ENCODE results near the gene TMEM165. TPM values are rescaled to one million over a fixed set of nuclear protein-coding genes. Genes with fewer than 3 reads are reported as not detected.

TMEM165 gene
- total and polyA plus RNA-seq, 3 donors from 2014 or later: 39.9 to 122 (median 94.8) TPM

- DNase-seq: no peak
- no peaks in the 10 kb centered on the region for H3K9me3 ChIP-seq
- no peak overlapping the region for H3K27ac ChIP-seq
- intact Hi-C loops (cut with DNase I; ENCODE audit: low total_unique reads): no loop called here
- 55 to 65% methylated on average over 3 of the region's 3 CpGs for WGBS, 2 donors
- H3K4me3 ChIP-seq: no peak overlapping the region
- no peaks in the 10 kb centered on the region for H3K27me3 ChIP-seq
- no peaks in the 10 kb centered on the region for H3K4me1 ChIP-seq
- no peak for TF ChIP-seq POLR2A (IDR thresholded peaks at IDR 0.05)
- TF ChIP-seq CTCF (IDR thresholded peaks at IDR 0.05): no peak
- H3K36me3 ChIP-seq (ENCODE audit: low read depth, missing control alignments): no peaks in the 10 kb centered on the region
Measured at GRCh38 chr4:55407764-55408163, 12.0 kb downstream of the TMEM165 start.

GRCh38 chr4:55409468-55410171 is 13.9 kb downstream of the TMEM165 start:
- no peaks in the 10 kb centered on the region for H3K27me3 ChIP-seq
- no peaks in the 10 kb centered on the region for H3K4me1 ChIP-seq
- H3K36me3 ChIP-seq (ENCODE audit: low read depth, missing control alignments): no peaks in the 10 kb centered on the region
- 39 to 67% methylated on average over 10 of the region's 10 CpGs for WGBS, 2 donors
- no peak for DNase-seq
- no peaks in the 10 kb centered on the region for H3K9me3 ChIP-seq
- no peak overlapping the region for H3K4me3 ChIP-seq
- H3K27ac ChIP-seq: no peak overlapping the region
- intact Hi-C loops (cut with DNase I; ENCODE audit: low total_unique reads): no loop called here
- TF ChIP-seq POLR2A (IDR thresholded peaks at IDR 0.05) (no peak), CTCF (IDR thresholded peaks at IDR 0.05) (no peak)

DNA sequence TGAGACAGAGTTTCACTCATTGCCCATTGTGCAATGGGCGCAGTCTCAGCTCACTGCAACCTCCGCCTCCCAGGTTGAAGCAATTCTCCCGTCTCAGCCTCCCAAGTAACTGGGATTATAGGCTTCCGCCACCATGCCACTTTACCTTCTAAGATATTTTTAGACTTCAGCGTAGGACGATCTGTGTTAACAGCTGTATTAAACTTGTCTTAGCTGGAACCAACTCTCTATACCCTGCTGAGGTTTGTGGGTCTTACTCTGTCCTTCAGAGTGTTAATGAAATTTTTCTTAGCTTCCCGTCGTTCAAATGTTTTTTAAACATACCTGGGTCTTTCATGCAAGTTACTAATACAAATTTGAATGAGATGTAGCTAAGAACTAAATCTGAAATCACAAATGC is 14.7 kb downstream of the TMEM165 start:
- Histone ChIP-seq H3K36me3 (ENCODE audit: low read depth, missing control alignments) (no peaks in the 10 kb centered on the region), H3K27ac (no peak overlapping the region), H3K27me3 (no peaks in the 10 kb centered on the region), H3K9me3 (no peaks in the 10 kb centered on the region), H3K4me1 (no peaks in the 10 kb centered on the region), H3K4me3 (no peak overlapping the region)
- intact Hi-C loops (cut with DNase I; ENCODE audit: low total_unique reads): no loop called here
- WGBS, 2 donors: 92 to 94% methylated on average over 8 of the region's 8 CpGs
- DNase-seq: no peak
- TF ChIP-seq POLR2A (IDR thresholded peaks at IDR 0.05) (no peak), CTCF (IDR thresholded peaks at IDR 0.05) (no peak)

GRCh38 chr4:55411621-55412020 is 15.9 kb downstream of the TMEM165 start:
- H3K27me3 ChIP-seq: no peaks in the 10 kb centered on the region
- DNase-seq: no peak
- no peak overlapping the region for H3K4me3 ChIP-seq
- no peaks in the 10 kb centered on the region for H3K4me1 ChIP-seq
- H3K27ac ChIP-seq: no peak overlapping the region
- TF ChIP-seq POLR2A (IDR thresholded peaks at IDR 0.05): no peak
- 93 to 96% methylated on average over 6 of the region's 6 CpGs for WGBS, 2 donors
- H3K36me3 ChIP-seq (ENCODE audit: low read depth, missing control alignments): no peaks in the 10 kb centered on the region
- intact Hi-C loops (cut with DNase I; ENCODE audit: low total_unique reads): no loop called here
- no peaks in the 10 kb centered on the region for H3K9me3 ChIP-seq

DNA sequence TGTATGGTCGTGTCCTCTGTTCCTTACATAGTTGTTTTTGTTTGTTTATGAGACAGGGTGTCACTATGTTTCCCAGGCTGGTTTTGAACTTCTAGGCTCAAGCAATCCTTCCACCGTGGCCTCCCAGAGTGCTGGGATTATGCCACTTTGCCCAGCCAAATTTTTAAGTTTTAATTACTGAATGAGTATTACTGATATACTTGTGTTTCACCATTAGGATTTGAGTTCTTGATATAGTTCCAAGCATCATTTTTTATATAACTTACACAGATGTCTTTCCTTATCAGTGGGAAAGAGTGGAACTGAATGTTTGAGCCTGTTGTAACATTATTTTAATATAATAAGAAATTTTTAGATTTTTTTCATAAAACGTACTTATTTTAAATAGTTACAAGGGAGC is 20.4 kb downstream of the TMEM165 start:
- Histone ChIP-seq H3K27ac (no peak overlapping the region), H3K4me3 (no peak overlapping the region), H3K4me1 (no peaks in the 10 kb centered on the region), H3K36me3 (ENCODE audit: low read depth, missing control alignments) (no peaks in the 10 kb centered on the region), H3K27me3 (no peaks in the 10 kb centered on the region), H3K9me3 (no peaks in the 10 kb centered on the region)
- DNase-seq: no peak
- TF ChIP-seq POLR2A (IDR thresholded peaks at IDR 0.05) (no peak), CTCF (IDR thresholded peaks at IDR 0.05) (no peak)
- intact Hi-C loops (cut with DNase I; ENCODE audit: low total_unique reads): no loop called here
- 71 to 72% methylated on average over 3 of the region's 3 CpGs for WGBS, 2 donors
